ENCODE results near the gene TMEM269.

DNA sequence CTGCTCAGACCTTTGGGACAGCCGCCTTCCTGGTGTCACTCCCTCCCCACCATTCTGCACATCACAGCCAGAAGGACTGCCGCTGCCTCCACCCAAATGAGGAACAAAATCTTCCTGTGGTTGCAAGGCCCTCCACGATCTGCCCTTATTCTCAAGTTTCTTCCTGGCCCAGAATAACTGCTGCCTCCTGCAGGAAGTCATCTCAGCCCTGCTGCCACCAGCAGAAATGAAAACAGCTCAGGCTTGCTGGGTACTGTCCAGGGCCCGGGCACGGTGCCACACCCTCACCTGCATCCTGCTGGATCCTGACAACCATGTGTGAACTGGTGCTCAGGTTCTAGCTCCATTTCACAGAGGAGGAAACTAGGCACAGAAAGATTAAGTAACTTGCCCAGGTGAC is 47.5 kb upstream of the TMEM269 start:
- TF ChIP-seq CTCF (IDR thresholded peaks at IDR 0.05; ENCODE audit: low read depth, low read length) (peak; percentile 49), POLR2A (IDR thresholded peaks at IDR 0.05; ENCODE audit: extremely low read depth, insufficient read length) (no peak), MYC (IDR thresholded peaks at IDR 0.05; ENCODE audit: low read depth, low read length) (0 out of 2 replicates have a peak, but pooled peaks have one; percentile 46)

Data from NB4 (cell line).